H1 (cell line): ENCODE data around the gene RASGRP3. TPM values are rescaled to one million over a fixed set of nuclear protein-coding genes. Genes with fewer than 3 reads are reported as not detected.

ENCODE experiments used
- CTCF ChIA-PET: fragments of 300-600 bp; sonication (Branson Sonifier 250); formaldehyde crosslinking; loops from one replicate; lab custom pipeline; 2021; ENCODE audit not compliant: partially characterized antibody; lab: Charles Lee
- POLR2A ChIA-PET: fragments of 300-600 bp; sonication (Branson Sonifier 250); formaldehyde crosslinking; loops from one replicate; lab custom pipeline; 2021; ENCODE audit warnings: inconsistent platforms; ENCODE audit not compliant: partially characterized antibody; lab: Charles Lee
- DNase-seq, 2 experiments: peaks; one replicate each; pipeline versions ENCODE4 v3.0.0 to v3.0.0-alpha.2; 2010 to 2022; ENCODE audit warnings: low spot score in 2 of 2, low read depth in 1 of 2, mixed read lengths in 1 of 2
- FAIRE-seq: peaks from 2 replicates; lab custom pipeline; 2011; peaks lifted over from hg19 to GRCh38; lab: Jason Lieb, UNC
- H2AFZ ChIP-seq: 2 replicates; pipeline ENCODE4 v1.8.1; 2012; ENCODE audit warnings: low read length, inconsistent platforms
- H2AK5ac ChIP-seq: 2 replicates; pipeline ENCODE4 v1.6.1; 2013; ENCODE audit warnings: low read depth, low read length
- H2BK120ac ChIP-seq: replicated peaks from 2 replicates; pipeline ENCODE3; 2013; ENCODE audit warnings: low read depth, low read length, inconsistent platforms
- H2BK12ac ChIP-seq: 2 replicates; pipeline ENCODE4 v1.6.1; 2013; ENCODE audit warnings: low read depth, low read length
- H2BK15ac ChIP-seq: 2 replicates; pipeline ENCODE4 v1.6.1; 2013; ENCODE audit warnings: low read length
- H2BK20ac ChIP-seq: 2 replicates; pipeline ENCODE4 v1.6.1; 2013; ENCODE audit warnings: low read length
- H2BK5ac ChIP-seq: 2 replicates; pipeline ENCODE4 v1.6.1; 2013; ENCODE audit warnings: low read depth, low read length
- H3K14ac ChIP-seq: 2 replicates; pipeline ENCODE4 v1.6.1; 2013; ENCODE audit warnings: inconsistent platforms; ENCODE audit not compliant: insufficient read length
- H3K18ac ChIP-seq: 2 replicates; pipeline ENCODE4 v1.6.1; 2013; ENCODE audit warnings: low read length; ENCODE audit errors: extremely low read depth
- H3K23ac ChIP-seq: 2 replicates; pipeline ENCODE4 v1.6.1; 2013; ENCODE audit warnings: inconsistent platforms; ENCODE audit not compliant: insufficient read length
- H3K23me2 ChIP-seq: 2 replicates; pipeline ENCODE4 v1.6.1; 2013; ENCODE audit warnings: low read depth, low read length
- H3K27ac ChIP-seq: 2 replicates; pipeline ENCODE4 v1.6.1; 2011; ENCODE audit warnings: low read depth, low read length, inconsistent platforms
- H3K27me3 ChIP-seq, 4 experiments: replicated peaks in 1 of 4; 1 replicate in 1 of 4; 2 replicates in 3 of 4; pipeline versions ENCODE4 v1.6.1 to v1.8.1; 2011 to 2013; ENCODE audit warnings: low read length in 3 of 4, mild to moderate bottlenecking in 3 of 4, inconsistent platforms in 2 of 4, mixed read lengths in 2 of 4, moderate library complexity in 1 of 4; ENCODE audit not compliant: control insufficient read depth in 3 of 4, insufficient read depth in 3 of 4; ENCODE audit errors: extremely low read depth in 1 of 4
- H3K36me3 ChIP-seq, 4 experiments: 2 replicates each; pipeline versions ENCODE4 v1.6.1 to v1.8.1; 2011 to 2013; ENCODE audit warnings: mild to moderate bottlenecking in 4 of 4, low read length in 3 of 4, moderate library complexity in 2 of 4, control low read depth in 1 of 4, inconsistent platforms in 1 of 4; ENCODE audit not compliant: insufficient read depth in 4 of 4, control insufficient read depth in 2 of 4
- H3K4ac ChIP-seq: replicated peaks from 2 replicates; pipeline ENCODE3; 2013; ENCODE audit warnings: low read length, low read depth, mixed read lengths, inconsistent platforms; ENCODE audit not compliant: insufficient read length
- H3K4me1 ChIP-seq, 4 experiments: replicated peaks in 1 of 4; 1 replicate in 1 of 4; 2 replicates in 3 of 4; pipeline versions ENCODE4 v1.6.1 to v1.8.1; 2011 to 2013; ENCODE audit warnings: low read length in 3 of 4, inconsistent platforms in 2 of 4, mixed read lengths in 1 of 4; ENCODE audit not compliant: insufficient read depth in 4 of 4, control insufficient read depth in 3 of 4
- H3K4me2 ChIP-seq, 2 experiments: 2 replicates each; pipeline versions ENCODE4 v1.6.1 to v1.8.1; 2011 to 2013; ENCODE audit warnings: low read depth in 2 of 2, low read length in 2 of 2, control low read depth in 1 of 2, inconsistent platforms in 1 of 2, mild to moderate bottlenecking in 1 of 2; ENCODE audit not compliant: insufficient read depth in 1 of 2
- H3K4me3 ChIP-seq, 4 experiments: fragments of 200-600, 300-600 bp in 1 of 4; sonication (generic), shearing (Covaris generic), sonication (Bioruptor Twin) in 1 of 4; 2 replicates each; pipeline versions ENCODE4 v1.5.1 to v1.8.1; 2011 to 2016; ENCODE audit warnings: low read length in 4 of 4, low read depth in 3 of 4, control low read depth in 2 of 4, inconsistent platforms in 2 of 4, mild to moderate bottlenecking in 2 of 4, mixed read lengths in 1 of 4, moderate library complexity in 1 of 4; ENCODE audit not compliant: insufficient read depth in 2 of 4; ENCODE audit errors: extremely low read depth in 1 of 4
- H3K56ac ChIP-seq: replicated peaks from 2 replicates; pipeline ENCODE3; 2013; ENCODE audit warnings: low read depth, mild to moderate bottlenecking, mixed read lengths, low read length, inconsistent platforms; ENCODE audit not compliant: insufficient read length
- H3K79me1 ChIP-seq: 2 replicates; pipeline ENCODE4 v1.6.1; 2013; ENCODE audit warnings: low read depth, low read length, control low read depth
- H3K79me2 ChIP-seq, 2 experiments: 2 replicates each; pipeline versions ENCODE4 v1.6.1 to v1.8.1; 2012 to 2013; ENCODE audit warnings: low read length in 2 of 2, mild to moderate bottlenecking in 2 of 2, inconsistent platforms in 1 of 2; ENCODE audit not compliant: insufficient read depth in 2 of 2, control insufficient read depth in 1 of 2
- H3K9ac ChIP-seq, 4 experiments: replicated peaks in 1 of 4; 1 replicate in 1 of 4; 2 replicates in 3 of 4; pipeline versions ENCODE4 v1.6.1 to v1.8.1; 2011 to 2013; ENCODE audit warnings: low read depth in 3 of 4, low read length in 3 of 4, control low read depth in 2 of 4, mild to moderate bottlenecking in 2 of 4, moderate library complexity in 2 of 4, inconsistent platforms in 1 of 4; ENCODE audit errors: extremely low read depth in 1 of 4
- H3K9me3 ChIP-seq, 2 experiments: 2 replicates each; pipeline versions ENCODE4 v1.6.1 to v1.8.1; 2012 to 2013; ENCODE audit warnings: mild to moderate bottlenecking in 2 of 2, moderate library complexity in 2 of 2, control low read depth in 1 of 2, inconsistent platforms in 1 of 2, low read depth in 1 of 2, low read length in 1 of 2, mixed read lengths in 1 of 2; ENCODE audit not compliant: insufficient read depth in 2 of 2
- H4K20me1 ChIP-seq, 2 experiments: replicated peaks in 1 of 2; 2 replicates each; pipeline versions ENCODE3 to v1.8.1; 2011 to 2013; ENCODE audit warnings: inconsistent platforms in 2 of 2, low read length in 2 of 2, mild to moderate bottlenecking in 1 of 2; ENCODE audit not compliant: insufficient read depth in 2 of 2, control insufficient read depth in 1 of 2
- H4K5ac ChIP-seq: 2 replicates; pipeline ENCODE4 v1.6.1; 2013; ENCODE audit warnings: low read length, low read depth, mixed read lengths, inconsistent platforms; ENCODE audit not compliant: insufficient read length
- H4K8ac ChIP-seq: 2 replicates; pipeline ENCODE4 v1.8.0; 2013; ENCODE audit warnings: mild to moderate bottlenecking, moderate library complexity, low read length, inconsistent platforms; ENCODE audit not compliant: insufficient read depth; ENCODE audit errors: extremely low read depth
- H4K91ac ChIP-seq: replicated peaks from 2 replicates; pipeline ENCODE3; 2013; ENCODE audit warnings: low read length, mixed read lengths, inconsistent platforms; ENCODE audit not compliant: insufficient read length
- BCL11A ChIP-seq, 2 experiments: IDR thresholded peaks; one replicate each; pipeline ENCODE4 v1.6.1; 2011; ENCODE audit warnings: low read depth in 2 of 2, low read length in 2 of 2, mild to moderate bottlenecking in 2 of 2
- CEBPB ChIP-seq: IDR thresholded peaks from 2 replicates; pipeline ENCODE4 v1.6.1; 2012; ENCODE audit warnings: low read depth, low read length
- CREB1 ChIP-seq: IDR thresholded peaks from 2 replicates; pipeline ENCODE4 v1.6.1; 2012; ENCODE audit warnings: inconsistent platforms
- EGR1 ChIP-seq: IDR thresholded peaks from 2 replicates; pipeline ENCODE4 v1.6.1; 2011; ENCODE audit warnings: low read depth, low read length, borderline replicate concordance
- EZH2 ChIP-seq: fragments of 200-600 bp; sonication (generic); IDR thresholded peaks from 2 replicates; pipeline ENCODE4 v1.7.1; 2012; ENCODE audit warnings: low read depth, mild to moderate bottlenecking, moderate library complexity, low read length, inconsistent platforms; ENCODE audit not compliant: severe bottlenecking
- KDM5A ChIP-seq: fragments of 200-600 bp; IDR thresholded peaks from 2 replicates; pipeline ENCODE4 v1.7.1; 2012; ENCODE audit warnings: mild to moderate bottlenecking, low read length, inconsistent platforms, mixed read lengths
- POU5F1 ChIP-seq: IDR thresholded peaks from 2 replicates; pipeline ENCODE4 v1.6.1; 2011; ENCODE audit warnings: low read depth, mild to moderate bottlenecking, low read length, moderate library complexity
- RAD21 ChIP-seq, 2 experiments: IDR thresholded peaks in 1 of 2; conservative IDR thresholded peaks in 1 of 2; 2 replicates each; pipeline ENCODE4 v1.6.1; 2011; ENCODE audit warnings: low read depth in 2 of 2, low read length in 2 of 2, improper control_type of control experiment in 1 of 2, inconsistent platforms in 1 of 2, mild to moderate bottlenecking in 1 of 2, moderate library complexity in 1 of 2
- RFX5 ChIP-seq: IDR thresholded peaks from 2 replicates; pipeline ENCODE4 v1.6.1; 2011; ENCODE audit warnings: low read depth, low read length, improper control_type of control experiment, borderline replicate concordance
- RNF2 ChIP-seq: fragments of 200-900, 300-1000 bp; sonication (generic); IDR thresholded peaks from 2 replicates; pipeline ENCODE4 v1.7.1; 2016; ENCODE audit warnings: borderline replicate concordance, low read depth, mild to moderate bottlenecking, antibody characterized with exemption, low read length; ENCODE audit not compliant: poor library complexity, severe bottlenecking; ENCODE audit errors: missing control alignments
- SIN3A ChIP-seq, 2 experiments: IDR thresholded peaks in 1 of 2; conservative IDR thresholded peaks in 1 of 2; 2 replicates each; pipeline ENCODE4 v1.6.1; 2011 to 2012; ENCODE audit warnings: low read length in 2 of 2, improper control_type of control experiment in 1 of 2, low read depth in 1 of 2, mild to moderate bottlenecking in 1 of 2
- SIX5 ChIP-seq: IDR thresholded peaks from 2 replicates; pipeline ENCODE4 v1.6.1; 2011; ENCODE audit warnings: mild to moderate bottlenecking, low read depth, low read length
- TAF1 ChIP-seq: IDR thresholded peaks from 2 replicates; pipeline ENCODE4 v1.6.1; 2011; ENCODE audit warnings: mild to moderate bottlenecking, low read depth, low read length
- TAF7 ChIP-seq: optimal IDR thresholded peaks from 2 replicates; pipeline ENCODE3; 2011; ENCODE audit warnings: low read depth, mild to moderate bottlenecking, inconsistent platforms, low read length, moderate library complexity, borderline replicate concordance
- WGBS, 2 experiments: shearing (Covaris generic) in 1 of 2; methylation state at CpG; one replicate each; pipeline versions ENCODE4 v1.1.6 to v1.1.7; 2013 to 2015; ENCODE audit warnings: low lambda C conversion rate in 2 of 2, mixed read lengths in 2 of 2, inconsistent platforms in 1 of 2, low coverage in 1 of 2, missing lambda C conversion rate in 1 of 2; ENCODE audit not compliant: insufficient replicate concordance in 2 of 2, insufficient coverage in 1 of 2, insufficient read length in 1 of 2; ENCODE audit errors: extremely low coverage in 1 of 2, missing lambda C conversion rate in 1 of 2; 5-methylcytosine and 5-hydroxymethylcytosine counted together
- polyA plus RNA-seq, 7 experiments: library from polyadenylated mRNA; depleted of rRNA in 3 of 7; stranded (reverse) in 5 of 7; unstranded in 2 of 7; fragments of >200 nt in 5 of 7; fragments of 200-250 nt in 2 of 7; gene quantifications; 1 replicate in 5 of 7; 2 replicates in 1 of 7; 4 replicates in 1 of 7; pipeline versions ENCODE4 v1.2.1 to v1.2.3, GENCODE V29; 2011 to 2013; ENCODE audit warnings: missing spikeins in 2 of 7, mixed read lengths in 2 of 7
- total RNA-seq: library from RNA; stranded (reverse); fragmentation: NEBNext Ultra II Directional; extraction: Animal tissue kit (Norgen Biotek cat#: 25700); gene quantifications from 2 replicates; pipeline ENCODE4 v1.2.1, GENCODE V29; 2021

The RASGRP3 gene
- total and polyA plus RNA-seq, 2 of the 8 experiments (the other 6 are each of a cell fraction or from before 2014, with no cell fraction given): 0.06 TPM; not detected in 1

DNA sequence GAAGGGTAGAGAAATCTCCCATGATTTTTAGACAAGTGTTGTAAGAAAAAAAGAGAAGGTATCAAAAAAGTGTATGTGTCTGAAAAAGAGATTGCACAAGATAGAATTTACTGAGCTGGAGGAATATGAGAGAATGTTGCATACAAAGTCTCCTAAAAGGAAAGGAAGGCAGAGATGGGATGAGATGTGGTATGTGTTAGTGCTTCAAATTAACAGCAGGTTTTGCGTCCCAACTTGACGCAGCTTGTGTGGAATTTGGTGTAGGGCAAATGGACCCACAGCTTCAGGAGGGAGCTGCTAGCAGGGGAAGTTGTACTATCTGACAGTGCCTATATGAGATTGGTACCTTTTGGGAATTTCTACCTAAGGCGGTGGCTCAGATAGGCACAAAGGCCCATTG lies 9.0 kb upstream of the RASGRP3 start:
- H4K8ac ChIP-seq: no peak overlapping the region
- no peaks in the 10 kb centered on the region for H3K23me2 ChIP-seq
- H3K36me3 ChIP-seq: no peaks in the 10 kb centered on the region
- no peaks in the 10 kb centered on the region for H3K9me3 ChIP-seq
- H2BK5ac ChIP-seq: no peak overlapping the region
- no peak overlapping the region for H4K5ac ChIP-seq
- no peak overlapping the region for H2BK12ac ChIP-seq
- DNase-seq: no peak
- no peak overlapping the region for H3K27ac ChIP-seq
- no peaks in the 10 kb centered on the region for H3K4me1 ChIP-seq
- no peaks in the 10 kb centered on the region for H3K79me1 ChIP-seq
- H3K18ac ChIP-seq: no peak overlapping the region
- H2BK120ac ChIP-seq: no peak overlapping the region
- no peak overlapping the region for H3K4me2 ChIP-seq
- no peaks in the 10 kb centered on the region for H4K20me1 ChIP-seq
- H3K9ac ChIP-seq: no peak overlapping the region
- H2BK20ac ChIP-seq: no peak overlapping the region
- no peak overlapping the region for H3K4ac ChIP-seq
- no peak overlapping the region for H3K23ac ChIP-seq
- H3K4me3 ChIP-seq: no peak overlapping the region
- H3K79me2 ChIP-seq: no peaks in the 10 kb centered on the region
- FAIRE-seq: no peak
- H3K14ac ChIP-seq: no peak overlapping the region
- H2AK5ac ChIP-seq: no peak overlapping the region
- no peak overlapping the region for H2BK15ac ChIP-seq
- no peak overlapping the region for H3K56ac ChIP-seq
- WGBS, 2 experiments: 80% methylated on average over 3 of the region's 3 CpGs; no CpG with 5 or more reads in 1 of the 2 experiments
- H4K91ac ChIP-seq: no peak overlapping the region
- ChIA-PET CTCF (no interaction called here), POLR2A (interaction anchor here (0.9 kb wide), 1 partner anchor 9 kb away, joined by 3 read pairs; the partner anchor contains the start of gene RASGRP3)
- peak overlapping the region; percentile 88 for H2AFZ ChIP-seq
- no peaks in the 10 kb centered on the region for H3K27me3 ChIP-seq
- TF ChIP-seq KDM5A (no peak), TAF7 (no peak), EZH2 (no peak), EGR1 (no peak), SIX5 (no peak), POU5F1 (no peak), SIN3A (conservative IDR thresholded peaks at IDR 0.05 in 1 of 2, IDR thresholded peaks at IDR 0.05 in 1 of 2; ENCODE audit: low read depth in 1 of 2, low read length in 2 of 2) (no peak), BCL11A (IDR thresholded peaks at IDR 0.05; ENCODE audit: low read depth in 2 of 2, low read length in 2 of 2) (no peak), RAD21 (IDR thresholded peaks at IDR 0.05 in 1 of 2, conservative IDR thresholded peaks at IDR 0.05 in 1 of 2; ENCODE audit: low read depth in 2 of 2, low read length in 2 of 2) (no peak), CREB1 (no peak), TAF1 (no peak), CEBPB (no peak), RFX5 (no peak), RNF2 (no peak)
